ENCODE measurements around the gene C1QL1. TPM values are rescaled to one million over a fixed set of nuclear protein-coding genes. Genes with fewer than 3 reads are reported as not detected.

The C1QL1 gene
- total RNA-seq, 1 experiment from 2014 or later, result 1.5 TPM

GRCh38 chr17:45013021-45013997 lies 45.2 kb upstream of the C1QL1 start:
- intact Hi-C loops (cut with micrococcal nuclease; ENCODE audit: unreplicated experiment), result no loop called here
- Mint-ChIP-seq H3K9me3 (ENCODE audit: low read depth, unreplicated experiment) (no peaks in the 10 kb centered on the region), H3K27ac (ENCODE audit: unreplicated experiment) (no peak overlapping the region), H3K36me3 (ENCODE audit: insufficient read depth, unreplicated experiment) (peaks cover under 1% of the 10 kb centered on the region), H3K4me3 (ENCODE audit: low read depth, unreplicated experiment) (no peak overlapping the region), H3K4me1 (ENCODE audit: low read depth, unreplicated experiment) (peaks cover 12% of the 10 kb centered on the region), H3K27me3 (ENCODE audit: unreplicated experiment) (peaks cover 29% of the 10 kb centered on the region)
- no TSS peak for BruUV-seq (replicated peaks)
- TF ChIP-seq, protein P1, sequence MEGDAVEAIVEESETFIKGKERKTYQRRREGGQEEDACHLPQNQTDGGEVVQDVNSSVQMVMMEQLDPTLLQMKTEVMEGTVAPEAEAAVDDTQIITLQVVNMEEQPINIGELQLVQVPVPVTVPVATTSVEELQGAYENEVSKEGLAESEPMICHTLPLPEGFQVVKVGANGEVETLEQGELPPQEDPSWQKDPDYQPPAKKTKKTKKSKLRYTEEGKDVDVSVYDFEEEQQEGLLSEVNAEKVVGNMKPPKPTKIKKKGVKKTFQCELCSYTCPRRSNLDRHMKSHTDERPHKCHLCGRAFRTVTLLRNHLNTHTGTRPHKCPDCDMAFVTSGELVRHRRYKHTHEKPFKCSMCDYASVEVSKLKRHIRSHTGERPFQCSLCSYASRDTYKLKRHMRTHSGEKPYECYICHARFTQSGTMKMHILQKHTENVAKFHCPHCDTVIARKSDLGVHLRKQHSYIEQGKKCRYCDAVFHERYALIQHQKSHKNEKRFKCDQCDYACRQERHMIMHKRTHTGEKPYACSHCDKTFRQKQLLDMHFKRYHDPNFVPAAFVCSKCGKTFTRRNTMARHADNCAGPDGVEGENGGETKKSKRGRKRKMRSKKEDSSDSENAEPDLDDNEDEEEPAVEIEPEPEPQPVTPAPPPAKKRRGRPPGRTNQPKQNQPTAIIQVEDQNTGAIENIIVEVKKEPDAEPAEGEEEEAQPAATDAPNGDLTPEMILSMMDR (IDR thresholded peaks at IDR 0.05; ENCODE audit: unreplicated experiment), result no peak
- no peak for DNase-seq
- CTCF ChIA-PET, result interaction anchor here (0.5 to 1.0 kb wide), 2 partner anchors 22 to 108 kb away, joined by 3 to 4 read pairs; no protein-coding TSS in a partner anchor

DNA sequence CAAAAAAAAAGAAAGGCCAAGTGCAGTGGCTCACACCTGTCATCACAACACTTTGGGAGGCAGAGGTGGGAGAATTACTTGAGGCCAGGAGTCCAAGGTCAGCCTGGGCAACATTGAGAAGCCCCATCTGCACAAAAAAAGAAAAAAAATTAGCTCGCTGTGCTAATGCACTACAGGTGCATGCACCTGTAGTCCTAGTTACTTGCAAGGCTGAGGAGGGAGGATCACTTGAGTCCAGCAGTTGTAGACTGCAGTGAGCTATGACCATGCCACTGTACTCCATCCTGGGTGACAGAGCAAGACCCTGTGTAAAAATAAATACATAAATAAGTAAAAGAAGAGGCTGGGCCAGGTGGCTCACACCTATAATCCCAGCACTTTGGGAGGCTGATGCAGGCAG lies 43.7 kb upstream of the C1QL1 start:
- H3K27ac Mint-ChIP-seq (ENCODE audit: unreplicated experiment), result no peak overlapping the region
- no peaks in the 10 kb centered on the region for H3K36me3 Mint-ChIP-seq (ENCODE audit: insufficient read depth, unreplicated experiment)
- peaks cover 10% of the 10 kb centered on the region for H3K4me1 Mint-ChIP-seq (ENCODE audit: low read depth, unreplicated experiment)
- CTCF ChIA-PET, result interaction anchor here (1.3 kb wide), 1 partner anchor 10 kb away, joined by 4 read pairs; no protein-coding TSS in a partner anchor
- DNase-seq, result no peak
- H3K27me3 Mint-ChIP-seq (ENCODE audit: unreplicated experiment), result peaks cover 39% of the 10 kb centered on the region
- no peak overlapping the region for H3K4me3 Mint-ChIP-seq (ENCODE audit: low read depth, unreplicated experiment)
- intact Hi-C loops (cut with micrococcal nuclease; ENCODE audit: unreplicated experiment), result no loop called here
- TF ChIP-seq, protein P1 (IDR thresholded peaks at IDR 0.05; ENCODE audit: unreplicated experiment), result no peak
- no peaks in the 10 kb centered on the region for H3K9me3 Mint-ChIP-seq (ENCODE audit: low read depth, unreplicated experiment)
- no TSS peak for BruUV-seq (replicated peaks)

- Mint-ChIP-seq H3K4me1 (ENCODE audit: low read depth, unreplicated experiment) (no peaks in the 10 kb centered on the region), H3K36me3 (ENCODE audit: insufficient read depth, unreplicated experiment) (no peaks in the 10 kb centered on the region), H3K27ac (ENCODE audit: unreplicated experiment) (no peak overlapping the region), H3K9me3 (ENCODE audit: low read depth, unreplicated experiment) (no peaks in the 10 kb centered on the region), H3K27me3 (ENCODE audit: unreplicated experiment) (peaks cover 44% of the 10 kb centered on the region), H3K4me3 (ENCODE audit: low read depth, unreplicated experiment) (no peak overlapping the region)
- no peak for DNase-seq
- no TSS peak for BruUV-seq (replicated peaks)
- intact Hi-C loops (cut with micrococcal nuclease; ENCODE audit: unreplicated experiment), result no loop called here
- TF ChIP-seq, protein P1 (IDR thresholded peaks at IDR 0.05; ENCODE audit: unreplicated experiment), result no peak
- CTCF ChIA-PET, result interaction anchor here (1.9 kb wide), 1 partner anchor 99 kb away, joined by 4 read pairs; no protein-coding TSS in a partner anchor
These were observed 41.8 kb upstream of the C1QL1 start for GRCh38 chr17:45009676-45010467.

DNA sequence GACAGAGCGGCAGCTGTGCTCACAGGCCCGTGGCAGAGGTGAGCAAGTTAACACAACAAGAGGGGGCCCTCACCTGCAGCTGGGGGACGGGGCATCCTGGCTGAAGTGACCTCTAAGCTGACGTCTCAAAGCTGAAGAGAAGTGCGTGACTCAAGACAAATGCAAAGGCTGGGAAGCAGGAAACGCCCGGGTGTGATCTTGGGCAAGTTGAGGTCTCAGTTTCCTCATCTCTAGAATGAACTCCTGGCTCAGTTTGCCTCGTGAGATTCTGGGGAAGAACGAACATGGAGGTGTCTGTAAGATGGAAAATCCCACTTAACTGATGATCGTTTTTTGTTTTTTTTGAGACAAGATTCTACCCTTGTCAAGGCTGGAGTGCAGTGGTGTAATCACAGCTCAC lies 40.1 kb upstream of the C1QL1 start:
- Mint-ChIP-seq H3K27me3 (ENCODE audit: unreplicated experiment) (peaks cover 60% of the 10 kb centered on the region), H3K4me1 (ENCODE audit: low read depth, unreplicated experiment) (no peaks in the 10 kb centered on the region), H3K27ac (ENCODE audit: unreplicated experiment) (no peak overlapping the region), H3K36me3 (ENCODE audit: insufficient read depth, unreplicated experiment) (no peaks in the 10 kb centered on the region), H3K4me3 (ENCODE audit: low read depth, unreplicated experiment) (no peak overlapping the region), H3K9me3 (ENCODE audit: low read depth, unreplicated experiment) (no peaks in the 10 kb centered on the region)
- DNase-seq, result no peak
- CTCF ChIA-PET, result interaction anchor here (0.9 kb wide), 1 partner anchor 88 kb away, joined by 3 read pairs; no protein-coding TSS in a partner anchor
- no TSS peak for BruUV-seq (replicated peaks)
- TF ChIP-seq, protein P1 (IDR thresholded peaks at IDR 0.05; ENCODE audit: unreplicated experiment), result no peak
- intact Hi-C loops (cut with micrococcal nuclease; ENCODE audit: unreplicated experiment), result no loop called here
